Endothelial cell of umbilical vein (primary cell): Measurements from ENCODE around the gene CCDC6.

Source experiments
- CTCF ChIP-seq, 2 donors: IDR thresholded peaks; 1 replicate in 1 of 2; 2 replicates in 1 of 2; pipeline ENCODE4 v1.5.1; 2011; ENCODE audit warnings: low read length in 2 of 2, mild to moderate bottlenecking in 2 of 2, moderate library complexity in 2 of 2, control low read depth in 1 of 2, inconsistent platforms in 1 of 2, low read depth in 1 of 2; ENCODE audit not compliant: insufficient read depth in 1 of 2; ENCODE audit errors: extremely low read depth in 1 of 2
- EZH2 ChIP-seq: IDR thresholded peaks from 2 replicates; pipeline ENCODE4 v1.6.1; 2012; ENCODE audit warnings: borderline replicate concordance, low read depth, mild to moderate bottlenecking, moderate library complexity, low read length, inconsistent platforms; ENCODE audit not compliant: severe bottlenecking
- JUN ChIP-seq: IDR thresholded peaks from 2 replicates; pipeline ENCODE4 v1.6.1; 2011; ENCODE audit warnings: borderline replicate concordance, low read depth; ENCODE audit not compliant: insufficient read length, insufficient read depth
- MAX ChIP-seq: IDR thresholded peaks from 2 replicates; pipeline ENCODE4 v1.6.1; 2011; ENCODE audit not compliant: insufficient read depth, insufficient read length
- POLR2A ChIP-seq: IDR thresholded peaks from 2 replicates; pipeline ENCODE4 v1.6.1; 2012; ENCODE audit warnings: low read depth, mild to moderate bottlenecking, control low read depth, low read length
- POLR2AphosphoS5 ChIP-seq: IDR thresholded peaks from 2 replicates; pipeline ENCODE4 v1.6.1; 2012; ENCODE audit warnings: low read depth, mild to moderate bottlenecking, control low read depth, low read length, moderate library complexity; ENCODE audit not compliant: insufficient read depth

- TF ChIP-seq CTCF (IDR thresholded peaks at IDR 0.05; ENCODE audit: extremely low read depth in 1 of 2, insufficient read depth in 1 of 2, low read depth in 1 of 2, low read length in 2 of 2), result peak; percentile 70 to 82
- TF ChIP-seq POLR2AphosphoS5, result no peak
- TF ChIP-seq POLR2A, result no peak
- no peak for TF ChIP-seq JUN
- TF ChIP-seq EZH2, result no peak
- TF ChIP-seq MAX, result no peak
These were observed 97.3 kb downstream of the CCDC6 start for GRCh38 chr10:59808896-59809643.
